T-cell (primary cell): Measurements from ENCODE around the gene CDH6. TPM values are rescaled to one million over a fixed set of nuclear protein-coding genes. Genes with fewer than 3 reads are reported as not detected.

Experiments used
- ATAC-seq, 4 experiments: fragments of 200-7000 bp in 3 of 4; fragments of 150-1000 bp in 1 of 4; cut with Tn5 transposase; replicated peaks in 1 of 4; 1 replicate in 3 of 4; 2 replicates in 1 of 4; pipeline ENCODE4 v1.10.0; 2021; ENCODE audit warnings: moderate library complexity in 3 of 4, mild to moderate bottlenecking in 2 of 4, moderate number of reproducible peaks in 1 of 4
- CTCF ChIA-PET, 2 donors: fragments of 300-600 bp; sonication (Branson Sonifier 250); formaldehyde crosslinking; loops; one replicate each; lab custom pipeline; 2022; ENCODE audit warnings: antibody characterized with exemption in 2 of 2; lab: Charles Lee
- POLR2A ChIA-PET, 2 donors: fragments of 300-600 bp; sonication (Branson Sonifier 250); formaldehyde crosslinking; loops; one replicate each; lab custom pipeline; 2022; ENCODE audit warnings: antibody characterized with exemption in 2 of 2; lab: Charles Lee
- DNase-seq, 35 experiments: peaks; one replicate each; pipeline versions ENCODE4 v3.0.0 to v3.0.0-alpha.2; 2013 to 2023
- H3K27ac ChIP-seq: one replicate; pipeline ENCODE4 v1.5.1; 2013; ENCODE audit warnings: low read length
- H3K27me3 ChIP-seq, 2 experiments: replicated peaks in 1 of 2; 1 replicate in 1 of 2; 2 replicates in 1 of 2; pipeline versions ENCODE4 v1.6.1 to v1.7.0; 2013; ENCODE audit warnings: low read length in 1 of 2, mixed read lengths in 1 of 2; ENCODE audit not compliant: control insufficient read depth in 2 of 2, insufficient read depth in 2 of 2; ENCODE audit errors: extremely low read depth in 1 of 2
- H3K36me3 ChIP-seq, 2 donors: 1 replicate in 1 of 2; 2 replicates in 1 of 2; pipeline versions ENCODE4 v1.6.1 to v1.7.0; 2013; ENCODE audit warnings: low read length in 1 of 2; ENCODE audit not compliant: control insufficient read depth in 2 of 2, insufficient read depth in 1 of 2; ENCODE audit errors: extremely low read depth in 1 of 2
- H3K4me1 ChIP-seq, 2 experiments: 1 replicate in 1 of 2; 2 replicates in 1 of 2; pipeline versions ENCODE4 v1.6.1 to v1.7.0; 2013; ENCODE audit warnings: low read length in 2 of 2, mixed read lengths in 1 of 2; ENCODE audit not compliant: insufficient read depth in 2 of 2, control insufficient read depth in 1 of 2; ENCODE audit errors: extremely low read depth in 1 of 2
- H3K4me3 ChIP-seq, 2 donors: 1 replicate in 1 of 2; 2 replicates in 1 of 2; pipeline versions ENCODE4 v1.5.1 to v1.7.0; 2013; ENCODE audit warnings: mild to moderate bottlenecking in 2 of 2, low read length in 1 of 2, moderate library complexity in 1 of 2; ENCODE audit not compliant: control insufficient read depth in 1 of 2; ENCODE audit errors: extremely low read depth in 1 of 2
- H3K9me3 ChIP-seq: 2 replicates; pipeline ENCODE4 v1.7.0; 2013
- H3K27ac Mint-ChIP-seq, 2 donors: one replicate each; pipeline ENCODE4 v1.8.0; 2020 to 2021; ENCODE audit warnings: mild to moderate bottlenecking in 2 of 2, mixed read lengths in 2 of 2
- H3K27me3 Mint-ChIP-seq, 2 donors: one replicate each; pipeline ENCODE4 v1.8.0; 2021 to 2022; ENCODE audit warnings: mixed read lengths in 2 of 2
- H3K36me3 Mint-ChIP-seq: one replicate; pipeline ENCODE4 v1.8.0; 2021; ENCODE audit warnings: mixed read lengths
- H3K4me1 Mint-ChIP-seq, 3 donors: one replicate each; pipeline ENCODE4 v1.8.0; 2020 to 2022; ENCODE audit warnings: mixed read lengths in 3 of 3, mild to moderate bottlenecking in 1 of 3
- H3K4me3 Mint-ChIP-seq, 3 donors: one replicate each; pipeline ENCODE4 v1.8.0; 2020 to 2022; ENCODE audit warnings: mild to moderate bottlenecking in 3 of 3, mixed read lengths in 3 of 3, moderate library complexity in 3 of 3
- H3K9me3 Mint-ChIP-seq, 3 donors: one replicate each; pipeline ENCODE4 v1.8.0; 2020 to 2022; ENCODE audit warnings: mixed read lengths in 3 of 3
- WGBS: methylation state at CpG from one replicate; pipeline ENCODE4 v1.1.5; 2013; ENCODE audit warnings: missing lambda C conversion rate; ENCODE audit not compliant: insufficient coverage; 5-methylcytosine and 5-hydroxymethylcytosine counted together
- total RNA-seq, 35 experiments: library from RNA in 6 of 35; stranded (reverse) in 6 of 35; fragments of 120-200 nt in 1 of 35; gene quantifications; one replicate each; pipeline versions ENCODE4 v1.2.1 to v1.2.4 and lab custom pipeline; 2013 to 2026

The CDH6 gene
- total RNA-seq, 5 donors from 2014 or later (not counting 1 experiment from before 2014, with no cell fraction given), result 0.15 TPM; not detected in 4

DNA sequence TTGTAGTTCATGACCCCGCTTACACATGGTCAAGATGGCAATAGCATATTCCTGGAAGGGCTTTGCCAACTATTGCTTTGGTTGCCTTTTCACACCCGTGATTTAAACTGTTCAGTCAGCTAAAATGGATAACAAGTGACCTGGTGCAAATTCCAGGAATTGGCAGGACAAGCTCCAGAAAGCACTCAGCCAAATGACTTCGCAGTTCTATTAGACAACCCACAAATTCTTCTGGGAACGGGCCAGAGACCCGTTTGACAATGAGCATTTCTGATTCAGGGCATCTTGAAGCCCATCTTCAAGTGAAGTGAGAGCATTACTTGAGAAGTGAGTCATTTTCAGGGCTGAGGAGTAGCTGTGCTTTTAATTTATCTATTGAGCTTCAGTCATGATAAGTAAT, 173.5 kb downstream of the CDH6 start:
- peaks cover 0 to 6% of the 10 kb centered on the region in 2 experiments for H3K27me3 ChIP-seq
- H3K4me3 ChIP-seq, result no peak overlapping the region
- peaks cover 0 to 15% (median 11%) of the 10 kb centered on the region in 3 donors for H3K9me3 Mint-ChIP-seq
- H3K27me3 Mint-ChIP-seq, result peaks cover 10 to 18% of the 10 kb centered on the region in 2 donors
- WGBS, result 73% methylated on average over 2 of the region's 5 CpGs
- CTCF ChIA-PET, result interaction anchor here in 1 of 2 donors (0.5 kb wide), 1 partner anchor 1859 kb away, joined by 3 read pairs; no protein-coding TSS in a partner anchor
- H3K36me3 ChIP-seq, result no peaks in the 10 kb centered on the region
- no peaks in the 10 kb centered on the region for H3K4me1 ChIP-seq
- H3K4me3 Mint-ChIP-seq, result no peak overlapping the region
- no peaks in the 10 kb centered on the region for H3K4me1 Mint-ChIP-seq
- no peak overlapping the region for H3K27ac ChIP-seq
- POLR2A ChIA-PET, result no interaction called here
- no peaks in the 10 kb centered on the region for H3K36me3 Mint-ChIP-seq
- DNase-seq (no peak), ATAC-seq (no peak)
- H3K9me3 ChIP-seq, result no peaks in the 10 kb centered on the region
- no peak overlapping the region for H3K27ac Mint-ChIP-seq

GRCh38 chr5:31372124-31372523, 178.6 kb downstream of the CDH6 start:
- ATAC-seq (no peak), DNase-seq (no peak)
- H3K4me1 ChIP-seq, result no peaks in the 10 kb centered on the region
- H3K27me3 ChIP-seq, result peaks cover 0 to 6% of the 10 kb centered on the region in 2 experiments
- Mint-ChIP-seq H3K36me3 (no peaks in the 10 kb centered on the region), H3K9me3 (peaks cover 0 to 4% (median 0%) of the 10 kb centered on the region in 3 donors), H3K4me1 (no peaks in the 10 kb centered on the region), H3K27me3 (peaks cover 8 to 11% of the 10 kb centered on the region in 2 donors), H3K4me3 (no peak overlapping the region), H3K27ac (no peak overlapping the region)
- H3K9me3 ChIP-seq, result no peaks in the 10 kb centered on the region
- no peaks in the 10 kb centered on the region for H3K36me3 ChIP-seq
- CTCF ChIA-PET, result no interaction called here
- POLR2A ChIA-PET, result no interaction called here
- no peak overlapping the region for H3K27ac ChIP-seq
- no peak overlapping the region for H3K4me3 ChIP-seq
- 71% methylated on average over 1 of the region's 1 CpG for WGBS

DNA sequence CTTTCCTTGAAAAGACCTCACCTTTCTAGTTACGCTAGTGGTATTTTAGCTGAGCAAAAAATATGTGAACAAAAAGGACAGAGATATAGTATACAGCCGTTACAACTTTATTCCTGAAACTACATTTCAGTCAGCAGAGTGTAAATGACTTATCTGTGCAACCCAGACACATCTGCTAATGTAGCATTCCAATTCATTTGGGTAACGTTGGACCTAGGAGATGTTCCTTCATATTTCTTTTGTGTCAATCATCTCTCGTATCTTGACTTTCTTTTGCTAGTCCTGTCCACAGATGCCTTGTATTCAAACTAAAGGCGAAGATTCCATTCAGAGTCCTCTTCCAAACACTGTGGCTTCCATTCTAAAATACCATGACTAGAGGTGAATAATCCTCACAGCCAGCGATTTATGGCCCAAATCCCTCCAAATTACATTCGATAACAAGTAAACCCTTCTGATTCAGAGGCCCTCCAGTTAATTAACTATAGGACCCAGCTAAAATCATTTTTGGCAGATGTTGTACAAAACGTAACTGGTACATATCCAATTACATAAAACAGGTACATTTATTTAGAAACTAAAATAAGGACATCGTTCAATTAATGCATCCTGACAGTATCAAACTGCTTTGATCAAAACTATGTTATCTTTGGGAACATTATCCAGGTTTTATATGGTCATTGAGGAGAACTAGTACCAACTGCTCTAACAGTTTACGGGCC, 182.7 kb downstream of the CDH6 start:
- no peaks in the 10 kb centered on the region for H3K4me1 ChIP-seq
- CTCF ChIA-PET, result no interaction called here
- H3K4me1 Mint-ChIP-seq, result no peaks in the 10 kb centered on the region
- peaks cover 0 to 6% of the 10 kb centered on the region in 2 experiments for H3K27me3 ChIP-seq
- no peaks in the 10 kb centered on the region for H3K9me3 ChIP-seq
- H3K4me3 Mint-ChIP-seq, result no peak overlapping the region
- H3K27ac Mint-ChIP-seq, result no peak overlapping the region
- H3K36me3 Mint-ChIP-seq, result no peaks in the 10 kb centered on the region
- POLR2A ChIA-PET, result no interaction called here
- H3K36me3 ChIP-seq, result no peaks in the 10 kb centered on the region
- H3K27ac ChIP-seq, result no peak overlapping the region
- 88% methylated on average over 6 of the region's 10 CpGs for WGBS
- no peak for ATAC-seq
- H3K27me3 Mint-ChIP-seq, result peaks cover 9 to 15% of the 10 kb centered on the region in 2 donors
- H3K9me3 Mint-ChIP-seq, result peaks cover 0 to 3% (median 0%) of the 10 kb centered on the region in 3 donors
- H3K4me3 ChIP-seq, result no peak overlapping the region
- no peak for DNase-seq

- Mint-ChIP-seq H3K27me3 (peaks cover 12 to 18% of the 10 kb centered on the region in 2 donors), H3K4me3 (no peak overlapping the region), H3K27ac (no peak overlapping the region), H3K36me3 (no peaks in the 10 kb centered on the region), H3K9me3 (no peaks in the 10 kb centered on the region), H3K4me1 (no peaks in the 10 kb centered on the region)
- no peak for DNase-seq
- ATAC-seq, result no peak
- no peak overlapping the region for H3K4me3 ChIP-seq
- POLR2A ChIA-PET, result no interaction called here
- H3K36me3 ChIP-seq, result no peaks in the 10 kb centered on the region
- H3K27me3 ChIP-seq, result peaks cover 0 to 6% of the 10 kb centered on the region in 2 experiments
- CTCF ChIA-PET, result no interaction called here
- H3K27ac ChIP-seq, result no peak overlapping the region
- H3K4me1 ChIP-seq, result no peaks in the 10 kb centered on the region
- no peaks in the 10 kb centered on the region for H3K9me3 ChIP-seq
- WGBS, result 86% methylated on average over 4 of the region's 6 CpGs
Measured at GRCh38 chr5:31377274-31377946, 183.9 kb downstream of the CDH6 start.

GRCh38 chr5:31378136-31378535, 184.7 kb downstream of the CDH6 start:
- H3K27ac Mint-ChIP-seq, result no peak overlapping the region
- H3K27me3 Mint-ChIP-seq, result peaks cover 12 to 15% of the 10 kb centered on the region in 2 donors

More at GRCh38 chr5:31378136-31378535, 184.7 kb downstream of the CDH6 start:
- H3K36me3 Mint-ChIP-seq, result no peaks in the 10 kb centered on the region
- H3K4me3 ChIP-seq, result no peak overlapping the region
- no peak overlapping the region for H3K4me3 Mint-ChIP-seq
- no peaks in the 10 kb centered on the region for H3K9me3 ChIP-seq
- no peaks in the 10 kb centered on the region for H3K4me1 Mint-ChIP-seq
- H3K36me3 ChIP-seq, result no peaks in the 10 kb centered on the region
- H3K27ac ChIP-seq, result no peak overlapping the region
- H3K27me3 ChIP-seq, result peaks cover 0 to 6% of the 10 kb centered on the region in 2 experiments
- ChIA-PET CTCF (no interaction called here), POLR2A (no interaction called here)
- DNase-seq (no peak), ATAC-seq (no peak)
- no peaks in the 10 kb centered on the region for H3K9me3 Mint-ChIP-seq
- H3K4me1 ChIP-seq, result no peaks in the 10 kb centered on the region
